HG02763 (cell line): ENCODE measurements around the gene AGR2.

ENCODE experiments used
- ATAC-seq: cut with Tn5 transposase; IDR thresholded peaks from one replicate; pipeline ENCODE4 v1.9.1; 2021; ENCODE audit warnings: mild to moderate bottlenecking, moderate library complexity; ENCODE audit not compliant: unreplicated experiment

Gene AGR2

DNA sequence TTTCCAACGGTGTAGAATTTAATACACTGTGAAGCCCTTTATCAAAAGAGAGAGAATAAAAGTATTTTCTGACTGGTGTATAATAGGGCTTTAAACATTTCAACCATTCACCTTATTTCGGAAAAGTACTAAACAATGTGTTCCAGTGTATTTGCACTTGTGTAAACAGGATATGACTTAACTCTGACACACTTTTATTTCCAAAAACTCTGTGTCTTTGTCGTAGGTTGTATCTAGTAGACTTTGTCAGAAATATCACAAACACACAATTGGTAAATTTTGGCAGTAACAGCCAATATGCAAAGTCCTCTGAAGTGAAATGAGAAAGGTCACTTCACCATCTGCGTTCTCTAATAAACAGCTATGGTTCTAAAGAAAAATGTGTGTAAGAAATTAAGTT lies 61.6 kb downstream of the AGR2 start:
- no peak for ATAC-seq

GRCh38 chr7:16742547-16742946 lies 62.3 kb downstream of the AGR2 start:
- ATAC-seq, result no peak
